DND-41 (cell line): Measurements from ENCODE around the gene CSRNP3.

Experiments
- CTCF ChIP-seq: IDR thresholded peaks from 2 replicates; pipeline ENCODE4 v1.5.1; 2012; ENCODE audit warnings: borderline replicate concordance, low read length, moderate library complexity, mild to moderate bottlenecking; ENCODE audit not compliant: poor library complexity, severe bottlenecking; ENCODE audit errors: extremely low read depth
- EZH2 ChIP-seq: IDR thresholded peaks from 3 replicates; pipeline ENCODE4 v1.6.1; 2012; ENCODE audit warnings: borderline replicate concordance, low read depth, mild to moderate bottlenecking, moderate library complexity, low read length, inconsistent platforms; ENCODE audit not compliant: severe bottlenecking

GRCh38 chr2:165632594-165632993 is 163.1 kb downstream of the CSRNP3 start:
- TF ChIP-seq CTCF (no peak), EZH2 (no peak)
